ENCODE results near the gene TOMM40L.

DNA sequence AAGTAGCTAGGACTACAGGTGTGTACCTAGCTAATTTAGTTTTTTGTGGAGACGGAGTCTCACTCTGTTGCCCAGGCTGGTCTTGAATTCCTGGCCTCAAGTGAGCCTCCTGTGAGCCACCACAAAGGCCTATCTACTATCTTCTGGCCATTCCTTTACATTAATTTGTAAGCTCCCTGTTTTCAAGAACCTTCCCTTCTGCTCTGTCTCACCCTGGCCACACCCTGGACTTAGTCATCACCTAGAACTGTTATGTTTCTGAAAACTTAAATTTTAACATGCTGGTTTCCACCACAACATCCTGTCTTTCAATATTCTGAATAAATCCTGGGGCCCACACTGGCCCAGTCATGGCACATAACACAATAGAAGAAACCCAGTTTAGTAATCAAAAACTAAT lies 43.6 kb upstream of the TOMM40L start:
- TF ChIP-seq, protein P1, sequence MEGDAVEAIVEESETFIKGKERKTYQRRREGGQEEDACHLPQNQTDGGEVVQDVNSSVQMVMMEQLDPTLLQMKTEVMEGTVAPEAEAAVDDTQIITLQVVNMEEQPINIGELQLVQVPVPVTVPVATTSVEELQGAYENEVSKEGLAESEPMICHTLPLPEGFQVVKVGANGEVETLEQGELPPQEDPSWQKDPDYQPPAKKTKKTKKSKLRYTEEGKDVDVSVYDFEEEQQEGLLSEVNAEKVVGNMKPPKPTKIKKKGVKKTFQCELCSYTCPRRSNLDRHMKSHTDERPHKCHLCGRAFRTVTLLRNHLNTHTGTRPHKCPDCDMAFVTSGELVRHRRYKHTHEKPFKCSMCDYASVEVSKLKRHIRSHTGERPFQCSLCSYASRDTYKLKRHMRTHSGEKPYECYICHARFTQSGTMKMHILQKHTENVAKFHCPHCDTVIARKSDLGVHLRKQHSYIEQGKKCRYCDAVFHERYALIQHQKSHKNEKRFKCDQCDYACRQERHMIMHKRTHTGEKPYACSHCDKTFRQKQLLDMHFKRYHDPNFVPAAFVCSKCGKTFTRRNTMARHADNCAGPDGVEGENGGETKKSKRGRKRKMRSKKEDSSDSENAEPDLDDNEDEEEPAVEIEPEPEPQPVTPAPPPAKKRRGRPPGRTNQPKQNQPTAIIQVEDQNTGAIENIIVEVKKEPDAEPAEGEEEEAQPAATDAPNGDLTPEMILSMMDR (IDR thresholded peaks at IDR 0.05; ENCODE audit: poor library complexity, severe bottlenecking), result no peak
- TF ChIP-seq TAF1 (IDR thresholded peaks at IDR 0.05; ENCODE audit: low read depth), result no peak
- no peak for TF ChIP-seq EP300 (conservative IDR thresholded peaks at IDR 0.05; ENCODE audit: poor library complexity, severe bottlenecking)
- no peak for TF ChIP-seq SMC3 (conservative IDR thresholded peaks at IDR 0.05; ENCODE audit: poor library complexity)
- TF ChIP-seq, protein P2, sequence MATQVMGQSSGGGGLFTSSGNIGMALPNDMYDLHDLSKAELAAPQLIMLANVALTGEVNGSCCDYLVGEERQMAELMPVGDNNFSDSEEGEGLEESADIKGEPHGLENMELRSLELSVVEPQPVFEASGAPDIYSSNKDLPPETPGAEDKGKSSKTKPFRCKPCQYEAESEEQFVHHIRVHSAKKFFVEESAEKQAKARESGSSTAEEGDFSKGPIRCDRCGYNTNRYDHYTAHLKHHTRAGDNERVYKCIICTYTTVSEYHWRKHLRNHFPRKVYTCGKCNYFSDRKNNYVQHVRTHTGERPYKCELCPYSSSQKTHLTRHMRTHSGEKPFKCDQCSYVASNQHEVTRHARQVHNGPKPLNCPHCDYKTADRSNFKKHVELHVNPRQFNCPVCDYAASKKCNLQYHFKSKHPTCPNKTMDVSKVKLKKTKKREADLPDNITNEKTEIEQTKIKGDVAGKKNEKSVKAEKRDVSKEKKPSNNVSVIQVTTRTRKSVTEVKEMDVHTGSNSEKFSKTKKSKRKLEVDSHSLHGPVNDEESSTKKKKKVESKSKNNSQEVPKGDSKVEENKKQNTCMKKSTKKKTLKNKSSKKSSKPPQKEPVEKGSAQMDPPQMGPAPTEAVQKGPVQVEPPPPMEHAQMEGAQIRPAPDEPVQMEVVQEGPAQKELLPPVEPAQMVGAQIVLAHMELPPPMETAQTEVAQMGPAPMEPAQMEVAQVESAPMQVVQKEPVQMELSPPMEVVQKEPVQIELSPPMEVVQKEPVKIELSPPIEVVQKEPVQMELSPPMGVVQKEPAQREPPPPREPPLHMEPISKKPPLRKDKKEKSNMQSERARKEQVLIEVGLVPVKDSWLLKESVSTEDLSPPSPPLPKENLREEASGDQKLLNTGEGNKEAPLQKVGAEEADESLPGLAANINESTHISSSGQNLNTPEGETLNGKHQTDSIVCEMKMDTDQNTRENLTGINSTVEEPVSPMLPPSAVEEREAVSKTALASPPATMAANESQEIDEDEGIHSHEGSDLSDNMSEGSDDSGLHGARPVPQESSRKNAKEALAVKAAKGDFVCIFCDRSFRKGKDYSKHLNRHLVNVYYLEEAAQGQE (IDR thresholded peaks at IDR 0.05; ENCODE audit: borderline replicate concordance), result no peak
- no peak for TF ChIP-seq EZH2 (IDR thresholded peaks at IDR 0.05; ENCODE audit: borderline replicate concordance, insufficient read depth, low read length, poor library complexity, severe bottlenecking)
- no peak for TF ChIP-seq MXI1 (conservative IDR thresholded peaks at IDR 0.05; ENCODE audit: poor library complexity, severe bottlenecking)
